Karpas-422 (cell line): Measurements from ENCODE around the gene TRIM14. TPM values are rescaled to one million over a fixed set of nuclear protein-coding genes. Genes with fewer than 3 reads are reported as not detected.
"Not testable (repeated sequence)": the region's sequence is repeated elsewhere in the genome, so short reads cannot be mapped to it uniquely, and the experiment has no call there.

Source experiments
- DNase-seq: peaks from one replicate; pipeline ENCODE4 v3.0.0-alpha.2; 2015
- H2AFZ ChIP-seq: fragments of 200-600 bp; sonication (generic); 2 replicates; pipeline ENCODE4 v1.6.1; 2014; ENCODE audit warnings: antibody characterized with exemption, low read length, mixed read lengths
- H3K27ac ChIP-seq: fragments of 200-600 bp; sonication (generic); 2 replicates; pipeline ENCODE4 v1.5.1; 2014; ENCODE audit warnings: mild to moderate bottlenecking, low read length, moderate library complexity
- H3K27me3 ChIP-seq: fragments of 200-600 bp; sonication (generic); 2 replicates; pipeline ENCODE4 v1.6.1; 2014; ENCODE audit warnings: low read length, mixed read lengths
- H3K36me3 ChIP-seq: fragments of 200-600 bp; sonication (generic); 2 replicates; pipeline ENCODE4 v1.6.1; 2014; ENCODE audit warnings: low read length, mixed read lengths; ENCODE audit not compliant: insufficient read depth
- H3K4me1 ChIP-seq: fragments of 200-600 bp; sonication (generic); 2 replicates; pipeline ENCODE4 v1.6.1; 2014; ENCODE audit warnings: mild to moderate bottlenecking, low read length, mixed read lengths
- H3K4me2 ChIP-seq: fragments of 200-600 bp; sonication (generic); 2 replicates; pipeline ENCODE4 v1.6.1; 2014; ENCODE audit warnings: low read length, low read depth, mild to moderate bottlenecking; ENCODE audit not compliant: poor library complexity, severe bottlenecking
- H3K4me3 ChIP-seq: fragments of 200-600 bp; sonication (generic); 2 replicates; pipeline ENCODE4 v1.5.1; 2014; ENCODE audit warnings: mild to moderate bottlenecking, antibody characterized with exemption, low read length, mixed read lengths
- H3K79me2 ChIP-seq: fragments of 200-600 bp; sonication (generic); 2 replicates; pipeline ENCODE4 v1.6.1; 2014; ENCODE audit warnings: mild to moderate bottlenecking, low read length, mixed read lengths
- H3K9ac ChIP-seq: fragments of 200-600 bp; sonication (generic); 2 replicates; pipeline ENCODE4 v1.6.0; 2014; ENCODE audit warnings: low read length
- H3K9me2 ChIP-seq: fragments of 200-600 bp; sonication (generic), shearing (Covaris generic); replicated peaks from 2 replicates; pipeline ENCODE4 v1.6.0; 2014; ENCODE audit warnings: mild to moderate bottlenecking, low read length, moderate library complexity; ENCODE audit not compliant: insufficient read depth
- H3K9me3 ChIP-seq: fragments of 300-700, 200-600 bp; sonication (generic); 2 replicates; pipeline ENCODE4 v1.6.1; 2014; ENCODE audit warnings: low read length, mixed read lengths
- H4K20me1 ChIP-seq: fragments of 200-600 bp; sonication (generic); 2 replicates; pipeline ENCODE4 v1.6.1; 2014; ENCODE audit warnings: mild to moderate bottlenecking, antibody characterized with exemption, low read length, low read depth; ENCODE audit not compliant: insufficient read depth
- total RNA-seq: library from RNA; depleted of rRNA; stranded (reverse); fragments of >200 nt; shearing (Covaris generic); gene quantifications from 2 replicates; pipeline ENCODE4 v1.2.3, GENCODE V29; 2014; ENCODE audit warnings: low replicate concordance

The TRIM14 gene
- total RNA-seq, 1 experiment from 2014 or later = 17.5 TPM

GRCh38 chr9:98091735-98092612 lies 27.0 kb downstream of the TRIM14 start:
- no peak overlapping the region for H2AFZ ChIP-seq
- H3K4me2 ChIP-seq = no peak overlapping the region
- H3K36me3 ChIP-seq = no peaks in the 10 kb centered on the region
- H3K27me3 ChIP-seq = no peaks in the 10 kb centered on the region
- no peaks in the 10 kb centered on the region for H3K4me1 ChIP-seq
- H3K9me3 ChIP-seq = no peaks in the 10 kb centered on the region
- no peaks in the 10 kb centered on the region for H3K9me2 ChIP-seq
- no peaks in the 10 kb centered on the region for H4K20me1 ChIP-seq
- H3K9ac ChIP-seq = no peak overlapping the region
- H3K27ac ChIP-seq = no peak overlapping the region
- no peaks in the 10 kb centered on the region for H3K79me2 ChIP-seq
- H3K4me3 ChIP-seq = no peak overlapping the region
- no peak for DNase-seq

- not testable (repeated sequence) for H3K9me2 ChIP-seq, H3K27me3 ChIP-seq, H3K27ac ChIP-seq, H3K4me2 ChIP-seq, DNase-seq, H3K9me3 ChIP-seq, H4K20me1 ChIP-seq, H3K4me1 ChIP-seq, H2AFZ ChIP-seq, H3K36me3 ChIP-seq, H3K4me3 ChIP-seq, H3K9ac ChIP-seq, H3K79me2 ChIP-seq
Measured at GRCh38 chr9:98090674-98091073, 28.3 kb downstream of the TRIM14 start.

GRCh38 chr9:98087420-98088354 lies 31.3 kb downstream of the TRIM14 start:
- peaks cover 10% of the 10 kb centered on the region for H3K4me1 ChIP-seq
- H3K36me3 ChIP-seq = 0 out of 2 replicates have a peak, but pooled peaks cover 3% of the 10 kb centered on the region
- no peak overlapping the region for H3K27ac ChIP-seq
- no peak for DNase-seq
- no peaks in the 10 kb centered on the region for H3K79me2 ChIP-seq
- H3K27me3 ChIP-seq = no peaks in the 10 kb centered on the region
- no peak overlapping the region for H3K9ac ChIP-seq
- H2AFZ ChIP-seq = no peak overlapping the region
- no peaks in the 10 kb centered on the region for H4K20me1 ChIP-seq
- H3K4me3 ChIP-seq = no peak overlapping the region
- no peak overlapping the region for H3K4me2 ChIP-seq
- no peaks in the 10 kb centered on the region for H3K9me3 ChIP-seq
- H3K9me2 ChIP-seq = no peaks in the 10 kb centered on the region

GRCh38 chr9:98086461-98086860 lies 32.6 kb downstream of the TRIM14 start:
- Histone ChIP-seq H3K36me3 (peaks cover 13% of the 10 kb centered on the region), H3K9ac (no peak overlapping the region), H3K27me3 (no peaks in the 10 kb centered on the region), H4K20me1 (no peaks in the 10 kb centered on the region), H3K4me3 (no peak overlapping the region), H3K79me2 (no peaks in the 10 kb centered on the region), H2AFZ (no peak overlapping the region), H3K27ac (no peak overlapping the region), H3K9me3 (no peaks in the 10 kb centered on the region), H3K9me2 (no peaks in the 10 kb centered on the region), H3K4me2 (no peak overlapping the region), H3K4me1 (peaks cover 10% of the 10 kb centered on the region)
- no peak for DNase-seq

GRCh38 chr9:98085944-98086343 lies 33.1 kb downstream of the TRIM14 start:
- H3K4me1 ChIP-seq = peaks cover 10% of the 10 kb centered on the region
- peaks cover 18% of the 10 kb centered on the region for H3K36me3 ChIP-seq
- no peak overlapping the region for H2AFZ ChIP-seq
- no peak overlapping the region for H3K9ac ChIP-seq
- 0 out of 2 replicates have a peak overlapping the region, but pooled peaks have one; percentile 21 for H3K27ac ChIP-seq
- H3K9me2 ChIP-seq = no peaks in the 10 kb centered on the region
- DNase-seq = no peak
- no peak overlapping the region for H3K4me2 ChIP-seq
- no peaks in the 10 kb centered on the region for H3K9me3 ChIP-seq
- H3K27me3 ChIP-seq = no peaks in the 10 kb centered on the region
- H3K79me2 ChIP-seq = no peaks in the 10 kb centered on the region
- H3K4me3 ChIP-seq = no peak overlapping the region
- H4K20me1 ChIP-seq = no peaks in the 10 kb centered on the region

- Histone ChIP-seq H3K79me2 (no peaks in the 10 kb centered on the region), H3K36me3 (peaks cover 26% of the 10 kb centered on the region)
Measured at GRCh38 chr9:98085058-98085457, 34.0 kb downstream of the TRIM14 start.

GRCh38 chr9:98084396-98084795 lies 34.6 kb downstream of the TRIM14 start:
- H3K4me2 ChIP-seq = no peak overlapping the region
- no peaks in the 10 kb centered on the region for H4K20me1 ChIP-seq
- H3K9me2 ChIP-seq = no peaks in the 10 kb centered on the region
- peaks cover 10% of the 10 kb centered on the region for H3K4me1 ChIP-seq
- no peak overlapping the region for H3K4me3 ChIP-seq
- H3K27ac ChIP-seq = no peak overlapping the region
- H3K36me3 ChIP-seq = peaks cover 30% of the 10 kb centered on the region
- no peaks in the 10 kb centered on the region for H3K79me2 ChIP-seq
- no peaks in the 10 kb centered on the region for H3K9me3 ChIP-seq
- H3K9ac ChIP-seq = no peak overlapping the region
- H3K27me3 ChIP-seq = no peaks in the 10 kb centered on the region
- H2AFZ ChIP-seq = no peak overlapping the region
- no peak for DNase-seq

More at GRCh38 chr9:98085058-98085457, 34.0 kb downstream of the TRIM14 start:
- H3K4me1 ChIP-seq = peaks cover 10% of the 10 kb centered on the region
- no peaks in the 10 kb centered on the region for H3K27me3 ChIP-seq
- H3K9me2 ChIP-seq = no peaks in the 10 kb centered on the region
- DNase-seq = no peak
- peak overlapping the region; percentile 21; the same call in 1 of the 2 replicates for H3K27ac ChIP-seq
- no peaks in the 10 kb centered on the region for H3K9me3 ChIP-seq
- no peaks in the 10 kb centered on the region for H4K20me1 ChIP-seq
- H3K4me3 ChIP-seq = no peak overlapping the region
- no peak overlapping the region for H3K9ac ChIP-seq
- no peak overlapping the region for H2AFZ ChIP-seq
- H3K4me2 ChIP-seq = no peak overlapping the region
